Motor neuron (in vitro differentiated cells): ENCODE measurements around the gene IFI27. TPM values are rescaled to one million over a fixed set of nuclear protein-coding genes. Genes with fewer than 3 reads are reported as not detected.

Source experiments
- ATAC-seq, 8 experiments: fragments of 200-7000 bp; cut with Tn5 transposase; replicated peaks in 6 of 8; 2 replicates each; pipeline ENCODE4 v1.8.0; 2021; ENCODE audit warnings: mild to moderate bottlenecking in 8 of 8, moderate library complexity in 8 of 8
- H3K27ac ChIP-seq, 2 donors: fragments of 250-450 bp; sonication (Bioruptor Pico); 2 replicates each; pipeline ENCODE4 v1.9.0; 2021; ENCODE audit warnings: antibody characterized with exemption in 2 of 2, mild to moderate bottlenecking in 2 of 2, moderate library complexity in 1 of 2
- H3K4me1 ChIP-seq, 2 donors: fragments of 250-450 bp; sonication (Bioruptor Pico); replicated peaks in 1 of 2; 2 replicates each; pipeline ENCODE4 v1.6.1; 2021; ENCODE audit warnings: antibody characterized with exemption in 2 of 2, mild to moderate bottlenecking in 2 of 2, moderate library complexity in 1 of 2
- H3K4me3 ChIP-seq, 5 donors: fragments of 250-450 bp; sonication (Bioruptor Pico); 2 replicates each; pipeline ENCODE4 v1.9.0; 2021; ENCODE audit warnings: antibody characterized with exemption in 5 of 5, mild to moderate bottlenecking in 5 of 5, moderate library complexity in 4 of 5
- WGBS, 10 experiments: fragments of 450-650 bp; shearing (Covaris generic); methylation state at CpG; one replicate each; pipeline ENCODE4 v1.0.0; 2022; 5-methylcytosine and 5-hydroxymethylcytosine counted together
- in situ Hi-C, 9 experiments: fragments of 400-800 bp; cut with MboI; loops; one replicate each; pipeline ENCODE4 v1.15.0; 2021; ENCODE audit warnings: low sequenced_read_pairs in 9 of 9, low pct_unique_long_range_greater_than_20kb in 2 of 9; ENCODE audit not compliant: unreplicated experiment in 9 of 9
- total RNA-seq, 8 experiments: library from RNA; unstranded; fragments of 300-600 nt; gene quantifications; 2 replicates each; pipeline versions ENCODE4 v1.2.3 to v1.2.4, GENCODE V29; 2022

IFI27 gene
- total RNA-seq, 8 experiments from 2014 or later: 3.3 to 795 (median 8.7) TPM

- 40 to 70% methylated on average over 2 to 3 of the region's 3 CpGs; no CpG with 5 or more reads in 8 of the 10 experiments for WGBS, 10 experiments
- Histone ChIP-seq H3K27ac (no peak overlapping the region), H3K4me3 (no peak overlapping the region), H3K4me1 (no peaks in the 10 kb centered on the region)
- in situ Hi-C loops: no loop called here
- no peak for ATAC-seq
These were observed 10.9 kb downstream of the IFI27 start for GRCh38 chr14:94121485-94121884.

DNA sequence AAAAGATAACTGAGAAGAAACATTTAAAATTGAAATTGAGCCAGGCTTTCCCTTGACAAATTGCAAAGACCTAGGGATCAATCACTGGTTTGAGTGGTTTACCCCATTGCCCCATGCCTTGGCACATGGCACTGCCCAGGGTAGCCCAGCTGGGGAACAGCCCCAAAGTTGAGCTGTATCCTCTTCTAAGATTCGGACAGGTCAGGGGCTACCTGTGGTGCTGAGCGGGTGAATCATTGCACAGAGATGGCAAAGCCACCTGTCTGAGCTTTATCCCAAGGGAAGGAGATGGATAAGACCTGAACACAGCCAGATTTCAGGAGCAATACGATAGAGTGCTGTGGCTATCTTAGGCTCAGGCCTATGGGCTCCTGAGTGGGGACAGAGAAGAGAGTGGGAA is 11.9 kb downstream of the IFI27 start:
- Histone ChIP-seq H3K27ac (no peak overlapping the region), H3K4me1 (no peaks in the 10 kb centered on the region), H3K4me3 (no peak overlapping the region)
- WGBS, 10 experiments: 40 to 100% (median 73%) methylated on average over 1 to 2 of the region's 3 CpGs; no CpG with 5 or more reads in 4 of the 10 experiments
- ATAC-seq: no peak
- in situ Hi-C loops: no loop called here

- Histone ChIP-seq H3K27ac (no peak overlapping the region), H3K4me1 (peaks cover 0 to 2% of the 10 kb centered on the region in 2 donors), H3K4me3 (no peak overlapping the region)
- no peak for ATAC-seq
- WGBS, 10 experiments: 40 to 100% (median 100%) methylated on average over 1 to 2 of the region's 9 CpGs; no CpG with 5 or more reads in 5 of the 10 experiments
- in situ Hi-C loops: no loop called here
These were observed 12.8 kb downstream of the IFI27 start for GRCh38 chr14:94123296-94123695.

- in situ Hi-C loops: no loop called here
- ATAC-seq: no peak
These were observed 13.3 kb downstream of the IFI27 start for GRCh38 chr14:94123868-94124267.

DNA sequence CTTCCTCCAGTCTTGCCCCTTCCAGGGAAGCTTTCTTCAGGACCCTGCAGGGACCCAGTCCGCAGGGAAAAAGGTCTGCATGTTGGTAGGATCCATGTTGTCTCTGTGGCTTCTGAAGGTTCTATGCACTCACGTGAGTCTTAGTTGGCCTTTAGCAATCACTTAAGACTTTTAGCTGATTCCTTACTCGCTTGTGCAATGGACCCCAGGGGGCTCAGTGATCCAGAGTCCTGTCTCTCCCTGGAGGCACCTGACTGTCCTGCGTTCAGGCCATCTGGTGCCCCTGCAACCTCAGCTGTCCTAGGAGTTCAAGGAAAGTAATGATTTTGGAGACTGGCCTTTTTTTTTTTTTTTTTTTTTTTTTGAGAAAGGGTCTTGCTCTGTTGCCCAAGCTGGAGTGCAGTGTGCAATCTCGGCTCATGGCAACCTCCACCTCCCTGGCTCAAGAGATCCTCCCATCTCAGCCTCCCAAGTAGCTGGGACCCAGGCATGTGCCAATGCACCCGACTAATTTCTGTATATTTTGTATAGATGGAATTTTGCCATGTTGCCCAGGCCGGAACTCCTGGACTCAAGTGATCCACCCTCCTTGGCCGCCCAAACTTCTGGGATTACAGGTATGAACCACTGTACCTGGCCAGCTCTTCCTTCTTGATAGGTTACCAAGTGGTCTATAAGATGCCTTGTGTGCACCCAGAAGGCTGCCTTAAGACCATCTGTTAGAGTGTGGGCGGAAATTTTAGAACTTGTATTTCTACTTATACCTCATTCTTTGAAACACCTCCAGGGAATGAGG is 14.2 kb downstream of the IFI27 start:
- Histone ChIP-seq H3K27ac (no peak overlapping the region), H3K4me3 (no peak overlapping the region), H3K4me1 (peaks cover 5 to 9% of the 10 kb centered on the region in 2 donors)
- no peak for ATAC-seq
- in situ Hi-C loops: loop anchor here in 1 of 9 experiments (25.0 kb wide), 1 partner anchor 187 kb away; the partner anchor contains the start of gene FAM181A
- WGBS, 10 experiments: 57 to 100% (median 82%) methylated on average over 1 to 6 of the region's 9 CpGs; no CpG with 5 or more reads in 1 of the 10 experiments

More at GRCh38 chr14:94123868-94124267, 13.3 kb downstream of the IFI27 start:
- H3K4me1 ChIP-seq: peaks cover 5 to 8% of the 10 kb centered on the region in 2 donors
- no peak overlapping the region for H3K27ac ChIP-seq
- H3K4me3 ChIP-seq: no peak overlapping the region
- WGBS, 10 experiments: 67 to 100% (median 100%) methylated on average over 1 of the region's 1 CpG; no CpG with 5 or more reads in 7 of the 10 experiments

DNA sequence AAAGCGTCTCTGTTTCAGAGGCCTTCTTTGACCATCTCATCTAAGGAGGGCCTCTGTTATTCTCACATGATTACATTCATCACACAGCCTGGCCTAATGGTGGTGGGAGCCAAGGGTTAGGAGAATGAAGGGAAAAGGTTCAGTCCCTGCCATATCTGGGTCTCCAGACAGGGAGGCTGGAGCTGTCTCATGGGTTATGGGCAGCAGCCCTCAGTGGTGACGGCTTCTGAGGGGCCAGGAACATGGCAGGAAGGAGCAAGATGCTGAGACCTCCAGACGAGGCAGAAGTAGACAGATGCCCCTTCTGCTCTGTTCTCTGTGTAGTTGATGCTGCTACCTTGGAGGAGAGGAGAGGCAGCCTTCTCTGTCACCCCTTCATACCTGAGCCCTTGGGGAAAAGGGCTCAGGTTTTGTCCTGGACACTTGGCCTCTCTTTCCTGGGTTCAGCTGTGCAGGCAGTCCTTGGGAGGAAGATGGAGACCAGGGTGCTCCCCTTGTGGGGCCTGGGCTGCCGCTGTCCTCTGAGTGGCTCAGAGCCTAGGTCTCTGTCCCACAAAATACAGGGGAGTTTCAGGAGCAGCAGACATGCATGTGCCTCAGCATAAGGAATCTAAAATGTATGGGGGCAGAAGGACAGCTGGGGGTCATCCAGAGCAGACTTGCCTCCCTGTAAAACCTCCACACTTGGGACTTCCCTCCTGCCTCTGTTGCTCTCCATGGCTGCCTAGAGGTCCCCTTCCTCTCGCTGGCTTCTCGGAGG is 15.3 kb downstream of the IFI27 start:
- no peak for ATAC-seq
- H3K4me1 ChIP-seq: peaks cover 11 to 12% of the 10 kb centered on the region in 2 donors
- H3K4me3 ChIP-seq: no peak overlapping the region
- 66 to 100% (median 90%) methylated on average over 1 to 3 of the region's 6 CpGs; no CpG with 5 or more reads in 2 of the 10 experiments for WGBS, 10 experiments
- no peak overlapping the region for H3K27ac ChIP-seq
- in situ Hi-C loops: loop anchor here in 1 of 9 experiments (25.0 kb wide), 1 partner anchor 189 kb away; the partner anchor contains the start of gene FAM181A

GRCh38 chr14:94126419-94126677 is 15.8 kb downstream of the IFI27 start:
- ATAC-seq: no peak
- Histone ChIP-seq H3K4me1 (peaks cover 11 to 12% of the 10 kb centered on the region in 2 donors), H3K4me3 (no peak overlapping the region), H3K27ac (no peak overlapping the region)
- WGBS, 10 experiments: 40 to 100% (median 87%) methylated on average over 1 of the region's 1 CpG; no CpG with 5 or more reads in 2 of the 10 experiments
- in situ Hi-C loops: loop anchor here in 1 of 9 experiments (25.0 kb wide), 1 partner anchor 189 kb away; the partner anchor contains the start of gene FAM181A

DNA sequence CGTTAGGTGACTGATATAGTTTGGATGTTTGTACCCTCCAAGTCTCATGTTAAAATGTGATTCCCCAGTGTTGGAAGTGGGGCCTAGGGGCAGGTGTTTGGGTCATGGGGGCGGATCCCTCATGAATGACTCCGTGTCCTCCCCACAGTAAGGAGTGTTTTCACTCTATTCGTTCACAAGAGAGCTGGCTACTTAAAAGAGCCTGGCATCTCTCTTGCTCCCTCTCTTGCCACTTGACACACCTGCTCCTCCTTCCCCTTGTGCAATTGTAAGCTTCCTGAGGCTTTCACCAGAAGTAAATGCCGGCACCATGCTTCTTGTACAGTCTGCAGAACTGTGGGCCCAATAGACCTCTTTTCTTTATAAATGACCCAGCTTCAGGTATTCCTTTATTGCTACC is 16.3 kb downstream of the IFI27 start:
- H3K4me3 ChIP-seq: no peak overlapping the region
- in situ Hi-C loops: loop anchor here in 1 of 9 experiments (25.0 kb wide), 1 partner anchor 189 kb away; the partner anchor contains the start of gene FAM181A
- no peak overlapping the region for H3K27ac ChIP-seq
- 63 to 92% (median 74%) methylated on average over 2 to 4 of the region's 5 CpGs; no CpG with 5 or more reads in 4 of the 10 experiments for WGBS, 10 experiments
- peaks cover 11 to 12% of the 10 kb centered on the region in 2 donors for H3K4me1 ChIP-seq
- ATAC-seq: no peak

- ATAC-seq: no peak
- in situ Hi-C loops: loop anchor here in 1 of 9 experiments (25.0 kb wide), 1 partner anchor 190 kb away; the partner anchor contains the start of gene FAM181A
- H3K4me3 ChIP-seq: no peak overlapping the region
- 70 to 100% (median 96%) methylated on average over 1 to 5 of the region's 6 CpGs; no CpG with 5 or more reads in 4 of the 10 experiments for WGBS, 10 experiments
- H3K27ac ChIP-seq: no peak overlapping the region
- peaks cover 11 to 12% of the 10 kb centered on the region in 2 donors for H3K4me1 ChIP-seq
These were observed 16.8 kb downstream of the IFI27 start for GRCh38 chr14:94127330-94127729.

- in situ Hi-C loops: loop anchor here in 1 of 9 experiments (25.0 kb wide), 1 partner anchor 191 kb away; the partner anchor contains the start of gene FAM181A
- WGBS, 10 experiments: 40 to 100% (median 77%) methylated on average over 1 to 3 of the region's 14 CpGs; no CpG with 5 or more reads in 6 of the 10 experiments
- H3K27ac ChIP-seq: peak overlapping the region in 1 of 2 donors; percentile 81
These were observed 17.8 kb downstream of the IFI27 start for GRCh38 chr14:94128216-94128839.

GRCh38 chr14:94129111-94129757 is 18.7 kb downstream of the IFI27 start, which contains the start of gene IFI27L2:
Gene IFI27L2 (minus strand): TSS chr14:94129604. CDS start chr14:94129564, 40 bp downstream.
- Histone ChIP-seq H3K4me1 (peaks cover 11 to 12% of the 10 kb centered on the region in 2 donors), H3K4me3 (peak within 1 kb of the TSS; percentile 40 to 48 (median 40)), H3K27ac (peak within 1 kb of the TSS; percentile 73 to 81)
- in situ Hi-C loops: loop anchor here in 1 of 9 experiments (25.0 kb wide), 1 partner anchor 192 kb away; the partner anchor contains the start of gene FAM181A
- 0% methylated on average over 2 to 5 of the region's 27 CpGs; no CpG with 5 or more reads in 8 of the 10 experiments for WGBS, 10 experiments
- ATAC-seq: peak; percentile 85 to 95 (median 92)

More at GRCh38 chr14:94128216-94128839, 17.8 kb downstream of the IFI27 start:
- peaks cover 11 to 12% of the 10 kb centered on the region in 2 donors for H3K4me1 ChIP-seq
- no peak for ATAC-seq
- H3K4me3 ChIP-seq: peak overlapping the region in 3 of 5 donors; percentile 40 to 44 (median 40)
